Stimulated activated CD4-positive, alpha-beta T cell treated with anti-CD3 and anti-CD28 coated beads, TNF-alpha, amount 100 ng/mL, for 1 hour (primary cell): ENCODE measurements around the gene MORN4.
"Not testable (repeated sequence)": the region's sequence is repeated elsewhere in the genome, so short reads cannot be mapped to it uniquely, and the experiment has no call there.

Experiments used
- DNase-seq, 3 donors: peaks; one replicate each; pipeline ENCODE4 v3.0.0-alpha.2; 2020; ENCODE audit warnings: low read depth in 3 of 3, low spot score in 1 of 3

MORN4 gene

GRCh38 chr10:97632949-97633884 is at the start of gene MORN4:
MORN4 (minus strand) TSS chr10:97633500; CDS start chr10:97619653, 13,847 bp downstream.
- DNase-seq: peak; percentile 79 to 82 (median 81)

- no peak for DNase-seq
Observed at GRCh38 chr10:97682042-97682441, 48.7 kb upstream of the MORN4 start.

- no peak for DNase-seq
Observed at GRCh38 chr10:97679594-97679993, 46.3 kb upstream of the MORN4 start.

GRCh38 chr10:97676770-97677581 is 43.7 kb upstream of the MORN4 start:
- peak in 2 of 3 donors; percentile 20 to 36 for DNase-seq

- no peak for DNase-seq
Observed at GRCh38 chr10:97675222-97675621, 41.9 kb upstream of the MORN4 start.

GRCh38 chr10:97673736-97674525 is 40.6 kb upstream of the MORN4 start:
- no peak for DNase-seq

- no peak for DNase-seq
Observed at GRCh38 chr10:97669571-97669970, 36.3 kb upstream of the MORN4 start.

- no peak for DNase-seq
Observed at GRCh38 chr10:97667463-97667862, 34.2 kb upstream of the MORN4 start.

GRCh38 chr10:97666992-97667391 is 33.7 kb upstream of the MORN4 start:
- no peak for DNase-seq

GRCh38 chr10:97664282-97664850 is 31.1 kb upstream of the MORN4 start:
- no peak for DNase-seq

- no peak for DNase-seq
Observed at GRCh38 chr10:97659589-97659988, 26.3 kb upstream of the MORN4 start.

GRCh38 chr10:97656777-97657176 is 23.5 kb upstream of the MORN4 start:
- DNase-seq: no peak

GRCh38 chr10:97651773-97652172 is 18.5 kb upstream of the MORN4 start:
- DNase-seq: no peak

- DNase-seq: no peak
Observed at GRCh38 chr10:97650726-97651125, 17.4 kb upstream of the MORN4 start.

- not testable (repeated sequence) for DNase-seq
Observed at GRCh38 chr10:97649405-97649750, 16.1 kb upstream of the MORN4 start.

GRCh38 chr10:97648562-97649404 is 15.5 kb upstream of the MORN4 start:
- DNase-seq: no peak

- no peak for DNase-seq
Observed at GRCh38 chr10:97647556-97647955, 14.3 kb upstream of the MORN4 start.

GRCh38 chr10:97644936-97645335 is 11.6 kb upstream of the MORN4 start:
- no peak for DNase-seq

GRCh38 chr10:97643441-97643985 is 10.2 kb upstream of the MORN4 start:
- DNase-seq: no peak
